ENCODE data around the gene MMP19.

MMP19 gene

DNA sequence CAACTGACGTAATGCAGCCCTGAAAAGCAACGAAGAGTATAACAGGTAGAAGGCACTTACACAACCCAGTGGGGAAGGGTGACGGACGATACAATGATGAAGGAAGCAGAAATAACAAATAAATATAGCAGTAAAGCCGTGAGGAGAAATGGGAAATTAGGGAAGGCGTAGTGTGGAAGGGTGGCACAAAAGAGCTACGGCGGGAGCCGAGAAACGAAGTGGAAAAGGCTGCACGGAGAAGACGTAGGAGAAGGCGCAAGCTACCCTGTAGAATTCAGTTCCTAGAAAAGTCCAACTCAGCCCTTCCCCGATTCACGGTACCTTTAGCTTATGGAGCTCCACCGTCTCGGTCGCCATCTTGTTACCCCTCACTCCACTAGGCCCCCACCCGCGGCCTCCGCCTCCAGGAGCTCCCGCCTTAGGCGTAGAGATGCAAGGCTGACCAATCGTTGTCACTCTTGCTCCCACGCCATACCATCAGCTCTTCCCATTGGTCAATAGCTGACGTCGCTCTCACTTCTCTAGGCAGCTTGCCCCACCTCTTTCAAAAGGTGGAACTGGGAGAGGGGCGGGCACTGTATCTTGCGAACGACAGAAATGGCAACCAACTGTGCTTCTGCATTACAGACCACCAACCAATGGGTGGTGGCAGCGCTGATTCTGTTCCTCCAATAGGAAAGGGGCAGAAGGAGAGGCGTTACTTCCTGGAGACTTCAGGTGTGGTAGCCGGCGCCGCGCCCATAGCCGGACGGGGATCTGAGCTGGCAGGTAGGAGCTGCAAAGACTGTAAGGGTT is 25.2 kb downstream of the MMP19 start, which contains the start of the genes ORMDL2 and SARNP:
TSS of gene ORMDL2 (plus strand) at position 697 of the 795 bp plus-strand sequence. CDS start 959 bp downstream, outside the sequence.
TSS of gene SARNP (minus strand) at position 380 of the 795 bp plus-strand sequence. CDS start at position 357, 23 bp downstream.
- in situ Hi-C loops (cut with HindIII; ENCODE audit: low pct_unique_long_range_greater_than_20kb, low sequenced_read_pairs), result no loop called here

DNA sequence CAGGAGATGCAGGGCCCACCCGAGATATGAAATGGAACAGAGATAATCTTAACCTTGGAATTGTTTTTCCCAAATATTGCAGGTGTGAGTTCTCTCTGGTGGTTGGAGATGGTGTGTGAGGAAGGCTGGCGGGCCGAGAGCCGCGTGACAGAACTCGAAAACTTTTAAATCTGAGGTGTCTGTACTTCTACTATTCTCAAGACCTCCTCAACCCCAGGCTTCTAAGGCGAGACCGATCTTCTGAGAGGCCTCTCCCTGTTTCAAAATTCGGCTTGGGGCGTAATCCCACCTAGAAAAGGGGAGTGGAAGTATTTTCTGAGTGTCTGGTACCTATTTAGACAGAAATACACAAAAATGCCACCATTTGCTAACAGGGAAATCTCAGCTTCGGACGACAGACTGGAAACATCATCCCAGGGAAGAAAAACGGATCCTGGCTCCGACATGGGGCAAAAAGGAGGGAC is 25.8 kb downstream of the MMP19 start:
- no peak for DNase-seq (ENCODE audit: low read depth in 1 of 2, low spot score in 1 of 2)
- no peak for TF ChIP-seq JUND (IDR thresholded peaks at IDR 0.05; ENCODE audit: low read depth)
- in situ Hi-C loops (cut with HindIII; ENCODE audit: low pct_unique_long_range_greater_than_20kb, low sequenced_read_pairs), result no loop called here

More for the DNA sequence above, 25.2 kb downstream of the MMP19 start, which contains the start of the genes ORMDL2 and SARNP:
- DNase-seq (ENCODE audit: low read depth in 1 of 2, low spot score in 1 of 2), result peak; percentile 97 to 100
- no peak for TF ChIP-seq JUND (IDR thresholded peaks at IDR 0.05; ENCODE audit: low read depth)

DNA sequence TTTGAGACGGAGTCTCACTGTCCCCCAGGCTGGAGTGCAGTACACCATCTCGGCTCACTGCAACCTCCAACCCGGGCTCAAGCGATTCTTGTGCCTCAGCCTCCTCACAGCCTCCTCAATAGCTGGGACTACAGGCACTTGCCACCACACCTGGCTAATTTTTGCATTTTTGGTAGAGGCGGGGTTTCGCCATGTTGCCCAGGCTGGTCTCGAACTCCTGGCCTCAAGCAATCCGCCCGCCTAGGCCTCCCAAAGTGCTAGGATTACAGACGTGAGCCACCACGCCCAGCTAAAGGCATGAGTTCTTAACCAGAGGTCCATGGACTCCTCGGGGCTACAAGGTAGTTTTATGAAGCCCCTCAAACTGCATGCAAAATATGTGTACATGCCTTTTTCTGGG is 27.3 kb downstream of the MMP19 start:
- no peak for TF ChIP-seq JUND (IDR thresholded peaks at IDR 0.05; ENCODE audit: low read depth)
- no peak for DNase-seq (ENCODE audit: low read depth in 1 of 2, low spot score in 1 of 2)
- in situ Hi-C loops (cut with HindIII; ENCODE audit: low pct_unique_long_range_greater_than_20kb, low sequenced_read_pairs), result no loop called here

DNA sequence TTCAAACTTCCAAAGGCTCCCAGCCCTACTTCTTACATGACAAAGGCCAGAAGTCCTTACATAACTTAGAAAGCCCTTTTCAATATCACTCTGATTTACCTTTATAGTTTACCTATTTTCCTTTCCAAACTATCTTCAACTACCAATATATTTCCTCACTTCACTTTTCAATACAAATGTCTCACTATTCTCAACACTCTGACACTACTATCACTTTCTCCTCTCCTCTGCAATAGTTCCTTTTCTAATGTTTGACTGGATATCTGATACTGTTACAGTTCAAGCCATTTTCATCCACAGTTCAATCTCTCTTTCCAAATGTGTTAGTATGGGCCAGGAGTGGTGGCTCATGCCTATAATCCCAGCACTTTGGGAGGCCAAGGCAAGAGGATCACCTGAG is 28.5 kb downstream of the MMP19 start:
- DNase-seq (ENCODE audit: low read depth in 1 of 2, low spot score in 1 of 2), result no peak
- in situ Hi-C loops (cut with HindIII; ENCODE audit: low pct_unique_long_range_greater_than_20kb, low sequenced_read_pairs), result no loop called here
- TF ChIP-seq JUND (IDR thresholded peaks at IDR 0.05; ENCODE audit: low read depth), result no peak

DNA sequence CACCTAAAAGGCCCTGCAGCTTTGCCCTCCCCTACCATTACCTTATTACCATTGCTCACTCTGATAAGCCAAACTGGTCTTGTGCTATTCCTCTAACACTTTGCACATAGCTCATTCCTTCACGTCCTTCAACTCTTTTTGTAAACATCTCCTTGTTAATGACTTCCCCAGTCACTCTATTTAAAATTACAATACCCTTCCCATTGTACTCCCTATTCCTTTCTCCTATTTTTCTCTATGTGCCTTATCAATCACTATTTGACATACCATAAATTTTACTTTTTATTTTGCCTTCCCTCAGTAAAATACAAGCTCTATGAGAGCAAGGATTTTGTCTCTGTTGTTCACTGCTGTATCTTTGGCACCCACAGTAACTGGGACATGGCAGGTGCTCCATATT is 30.6 kb downstream of the MMP19 start:
- TF ChIP-seq JUND (IDR thresholded peaks at IDR 0.05; ENCODE audit: low read depth), result no peak
- in situ Hi-C loops (cut with HindIII; ENCODE audit: low pct_unique_long_range_greater_than_20kb, low sequenced_read_pairs), result no loop called here

DNA sequence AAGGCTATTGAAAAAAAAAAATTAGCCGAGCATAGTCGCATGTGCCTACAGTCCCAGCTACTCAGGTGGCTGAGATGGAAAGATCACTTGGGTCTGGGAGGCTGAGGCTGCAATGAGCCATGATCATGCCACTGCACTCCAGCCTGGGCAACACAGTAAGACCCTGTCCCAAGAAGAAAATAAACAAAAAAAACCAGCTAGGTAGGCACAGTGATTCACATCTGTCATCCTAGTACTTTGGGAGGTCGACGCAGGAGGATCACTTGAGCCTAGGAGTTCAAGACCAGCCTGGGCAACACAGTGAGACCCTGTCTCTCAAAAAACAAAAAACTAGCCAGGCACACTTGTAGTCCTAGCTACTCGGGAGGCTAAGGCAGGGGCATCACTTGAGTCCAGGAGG is 33.5 kb downstream of the MMP19 start:
- in situ Hi-C loops (cut with HindIII; ENCODE audit: low pct_unique_long_range_greater_than_20kb, low sequenced_read_pairs), result no loop called here
- DNase-seq (ENCODE audit: low read depth in 1 of 2, low spot score in 1 of 2), result no peak
- TF ChIP-seq JUND (IDR thresholded peaks at IDR 0.05; ENCODE audit: low read depth), result no peak

More for the DNA sequence above, 30.6 kb downstream of the MMP19 start:
- no peak for DNase-seq (ENCODE audit: low read depth in 1 of 2, low spot score in 1 of 2)

DNA sequence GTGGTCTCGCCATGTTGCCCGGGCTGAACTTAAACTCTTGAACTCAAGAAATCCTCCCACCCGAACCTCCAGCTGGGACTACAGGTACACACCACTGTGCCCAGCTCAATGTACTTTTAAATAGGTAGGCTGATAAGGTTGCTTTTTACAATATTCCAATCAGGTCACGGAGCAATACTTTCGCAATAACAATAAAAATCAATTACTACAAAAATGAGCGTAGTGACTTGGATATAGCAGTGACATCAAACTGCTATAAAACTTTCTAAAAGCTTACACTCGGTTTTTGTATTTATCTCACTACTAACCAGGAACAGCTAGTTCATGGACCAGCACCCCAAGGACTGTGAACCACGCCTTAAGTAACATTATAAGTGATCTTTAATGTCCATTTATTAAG is 35.8 kb downstream of the MMP19 start:
- no peak for DNase-seq (ENCODE audit: low read depth in 1 of 2, low spot score in 1 of 2)
- no peak for TF ChIP-seq JUND (IDR thresholded peaks at IDR 0.05; ENCODE audit: low read depth)
- in situ Hi-C loops (cut with HindIII; ENCODE audit: low pct_unique_long_range_greater_than_20kb, low sequenced_read_pairs), result no loop called here

DNA sequence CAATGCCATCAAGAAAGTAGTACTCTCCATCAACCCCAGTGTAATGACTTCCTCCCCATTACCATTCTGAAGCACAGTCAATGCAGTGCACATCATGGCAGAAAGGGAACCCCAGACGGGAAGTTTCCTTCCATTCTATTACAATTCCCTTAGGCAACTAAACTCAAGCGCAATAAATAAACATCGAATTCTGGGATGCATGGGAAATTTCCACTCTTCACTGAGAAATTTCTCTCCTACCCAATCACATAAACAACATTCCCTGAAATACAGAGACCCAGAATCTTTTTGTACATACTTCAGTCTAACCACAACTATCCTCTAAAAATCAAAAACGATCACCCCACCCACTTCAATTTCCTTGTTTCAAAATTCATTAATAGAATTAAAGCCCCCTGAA is 45.2 kb downstream of the MMP19 start:
- no peak for TF ChIP-seq JUND (IDR thresholded peaks at IDR 0.05; ENCODE audit: low read depth)
- DNase-seq (ENCODE audit: low read depth in 1 of 2, low spot score in 1 of 2), result no peak
- in situ Hi-C loops (cut with HindIII; ENCODE audit: low pct_unique_long_range_greater_than_20kb, low sequenced_read_pairs), result no loop called here

DNA sequence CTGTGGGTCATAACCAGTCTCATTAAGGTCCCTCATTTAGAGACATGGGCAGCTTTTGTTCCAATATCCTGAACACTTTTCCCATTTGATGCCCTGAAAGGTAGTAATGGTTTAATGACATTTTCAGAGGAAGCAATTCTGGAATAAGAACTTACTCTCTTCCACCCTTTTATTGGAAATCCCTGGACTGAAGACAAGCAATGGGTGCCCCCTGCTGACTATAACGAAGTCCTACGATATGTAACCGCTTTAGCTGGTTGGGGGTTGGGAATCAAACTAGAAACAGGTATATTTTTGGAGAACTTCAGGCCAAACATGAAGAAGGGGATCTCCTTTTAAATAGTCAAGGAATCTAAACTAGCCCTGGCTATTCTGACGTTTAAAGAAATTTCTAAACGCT is 45.7 kb downstream of the MMP19 start:
- DNase-seq (ENCODE audit: low read depth in 1 of 2, low spot score in 1 of 2), result peak; percentile 39 to 71
- in situ Hi-C loops (cut with HindIII; ENCODE audit: low pct_unique_long_range_greater_than_20kb, low sequenced_read_pairs), result no loop called here
- TF ChIP-seq JUND (IDR thresholded peaks at IDR 0.05; ENCODE audit: low read depth), result no peak

DNA sequence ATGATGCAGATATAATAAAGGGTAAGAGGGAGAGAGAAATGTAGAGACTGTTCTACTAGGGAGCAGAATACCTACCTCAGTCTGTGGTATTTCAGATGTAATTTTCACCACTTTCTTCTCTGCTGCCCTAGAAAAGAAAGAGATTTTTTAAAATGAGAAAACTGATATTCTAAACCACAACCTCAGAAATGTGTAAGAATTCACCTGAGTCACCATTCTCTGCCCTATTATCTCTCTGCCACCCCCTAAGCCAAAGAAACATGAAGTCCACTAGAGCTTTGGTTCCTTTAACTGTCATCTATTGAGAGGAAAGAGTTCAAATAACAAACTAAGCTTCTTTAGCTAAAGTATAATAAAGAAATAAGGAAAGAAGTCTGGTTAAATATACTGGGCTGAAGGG is 46.8 kb downstream of the MMP19 start:
- in situ Hi-C loops (cut with HindIII; ENCODE audit: low pct_unique_long_range_greater_than_20kb, low sequenced_read_pairs), result no loop called here
- no peak for TF ChIP-seq JUND (IDR thresholded peaks at IDR 0.05; ENCODE audit: low read depth)
- DNase-seq (ENCODE audit: low read depth in 1 of 2, low spot score in 1 of 2), result no peak

DNA sequence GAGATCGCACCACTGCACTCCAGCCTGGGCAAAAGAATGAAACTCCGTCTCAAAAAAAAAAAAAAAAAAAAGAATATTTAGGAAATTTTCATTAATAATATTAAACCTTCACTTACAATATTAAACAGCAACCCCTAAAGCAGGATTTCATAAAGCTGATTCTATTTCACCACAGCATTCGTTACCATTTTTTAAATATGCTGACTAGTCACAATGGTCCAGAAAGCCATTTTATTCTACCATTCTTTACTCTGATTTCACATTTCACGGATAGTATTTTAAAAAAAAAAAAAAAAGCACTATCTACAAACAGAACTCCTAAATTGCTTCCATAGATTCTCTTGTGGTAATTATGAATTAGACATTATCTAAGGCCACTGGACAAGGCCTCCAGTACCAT is 52.8 kb downstream of the MMP19 start:
- TF ChIP-seq JUND (IDR thresholded peaks at IDR 0.05; ENCODE audit: low read depth), result no peak
- in situ Hi-C loops (cut with HindIII; ENCODE audit: low pct_unique_long_range_greater_than_20kb, low sequenced_read_pairs), result no loop called here
- no peak for DNase-seq (ENCODE audit: low read depth in 1 of 2, low spot score in 1 of 2)

DNA sequence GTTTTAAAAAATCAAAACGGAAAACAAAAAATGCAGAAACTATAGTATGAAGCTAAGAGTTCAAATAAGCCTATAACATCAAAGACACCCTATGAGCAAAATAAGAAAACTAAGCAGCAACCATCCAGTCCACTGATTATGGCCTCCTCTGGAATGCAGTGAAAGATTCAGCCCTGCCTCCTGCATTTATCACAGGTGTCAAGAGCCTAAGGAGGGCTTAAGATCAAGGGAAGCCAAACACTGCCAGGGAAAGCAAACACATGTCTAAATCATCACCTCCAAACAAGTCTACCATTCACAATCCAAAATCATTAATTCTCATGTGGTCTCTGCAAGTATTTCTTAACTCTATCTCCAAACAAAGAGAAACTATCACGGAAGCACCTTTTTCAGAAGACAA is 53.6 kb downstream of the MMP19 start:
- DNase-seq (ENCODE audit: low read depth in 1 of 2, low spot score in 1 of 2), result no peak
- no peak for TF ChIP-seq JUND (IDR thresholded peaks at IDR 0.05; ENCODE audit: low read depth)
- in situ Hi-C loops (cut with HindIII; ENCODE audit: low pct_unique_long_range_greater_than_20kb, low sequenced_read_pairs), result no loop called here

DNA sequence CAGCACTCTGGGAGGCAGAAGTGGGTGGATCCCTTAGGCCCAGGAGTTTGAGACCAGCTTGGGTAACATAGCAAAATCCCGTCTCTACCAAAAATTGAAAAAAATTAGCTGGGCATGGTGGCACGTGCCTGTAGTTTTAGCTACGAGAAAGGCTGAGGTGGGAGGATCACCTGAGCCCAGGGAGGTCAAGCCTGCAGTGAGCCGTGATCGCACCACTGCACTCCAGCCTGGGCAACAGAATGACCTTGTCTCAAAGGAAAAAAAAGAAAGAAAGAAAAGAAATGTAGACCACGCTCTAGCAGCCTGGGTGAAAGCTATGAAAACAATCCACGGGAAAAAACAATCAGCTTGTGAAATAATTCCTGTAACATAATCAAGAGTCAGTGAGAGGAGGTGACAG is 54.2 kb downstream of the MMP19 start:
- in situ Hi-C loops (cut with HindIII; ENCODE audit: low pct_unique_long_range_greater_than_20kb, low sequenced_read_pairs), result no loop called here
- no peak for TF ChIP-seq JUND (IDR thresholded peaks at IDR 0.05; ENCODE audit: low read depth)
- DNase-seq (ENCODE audit: low read depth in 1 of 2, low spot score in 1 of 2), result no peak

All from T47D (cell line).